ENCODE measurements around the gene LIMK2. TPM values are rescaled to one million over a fixed set of nuclear protein-coding genes. Genes with fewer than 3 reads are reported as not detected.
A peak's percentile ranks its signal among the peaks of the same experiment; 100 is the strongest.
"Not testable (repeated sequence)": the region's sequence is repeated elsewhere in the genome, so short reads cannot be mapped to it uniquely, and the experiment has no call there.

LIMK2 gene
- total RNA-seq, result 100 to 1,000 TPM in 2 of 3 donors, 1 to 10 TPM in 1; 6.9 to 146 (median 135) TPM

GRCh38 chr22:31211862-31212730, at the start of gene LIMK2:
LIMK2 (plus strand) TSS chr22:31212298; CDS start chr22:31212409, 111 bp downstream.
- Histone ChIP-seq H3K36me3 (no peaks in the 10 kb centered on the region), H3K4me3 (peak within 1 kb of the TSS; percentile 73 to 78 (median 73)), H3K9me3 (no peaks in the 10 kb centered on the region), H3K27me3 (no peaks in the 10 kb centered on the region), H3K27ac (peak within 1 kb of the TSS; percentile 79 to 82), H3K4me1 (peaks cover 8 to 9% of the 10 kb centered on the region in 2 donors)
- TF ChIP-seq CTCF (IDR thresholded peaks at IDR 0.05) (peak; percentile 26 to 67 (median 63)), POLR2AphosphoS5 (IDR thresholded peaks at IDR 0.05) (peak; percentile 54 to 80 (median 63)), POLR2A (IDR thresholded peaks at IDR 0.05) (peak; percentile 36)
- intact Hi-C loops (cut with DNase I; ENCODE audit: low total_unique reads), result loop anchor here (10.0 kb wide), 1 partner anchor 63 kb away; no protein-coding TSS in a partner anchor
- peak; percentile 90 to 91 for DNase-seq (ENCODE audit: low spot score in 2 of 2)

GRCh38 chr22:31170971-31171370, 41.1 kb upstream of the LIMK2 start:
- Histone ChIP-seq H3K9me3 (no peaks in the 10 kb centered on the region), H3K27me3 (no peaks in the 10 kb centered on the region), H3K4me3 (no peak overlapping the region), H3K4me1 (no peaks in the 10 kb centered on the region), H3K36me3 (no peaks in the 10 kb centered on the region), H3K27ac (no peak overlapping the region)
- intact Hi-C loops (cut with DNase I; ENCODE audit: low total_unique reads), result no loop called here
- TF ChIP-seq CTCF (IDR thresholded peaks at IDR 0.05) (no peak), POLR2A (IDR thresholded peaks at IDR 0.05) (no peak), POLR2AphosphoS5 (IDR thresholded peaks at IDR 0.05) (no peak)
- DNase-seq (ENCODE audit: low spot score in 2 of 2), result no peak

- intact Hi-C loops (cut with DNase I; ENCODE audit: low total_unique reads); H3K4me1 ChIP-seq: not testable (repeated sequence)
These were observed 40.4 kb upstream of the LIMK2 start for GRCh38 chr22:31171734-31172133.

GRCh38 chr22:31173386-31174145, 38.5 kb upstream of the LIMK2 start:
- H3K36me3 ChIP-seq, result no peaks in the 10 kb centered on the region
- no peaks in the 10 kb centered on the region for H3K27me3 ChIP-seq
- intact Hi-C loops (cut with DNase I; ENCODE audit: low total_unique reads), result no loop called here
- no peaks in the 10 kb centered on the region for H3K9me3 ChIP-seq
- no peak for DNase-seq (ENCODE audit: low spot score in 2 of 2)
- H3K4me1 ChIP-seq, result no peaks in the 10 kb centered on the region
- no peak overlapping the region for H3K4me3 ChIP-seq
- TF ChIP-seq POLR2AphosphoS5 (IDR thresholded peaks at IDR 0.05) (no peak), POLR2A (IDR thresholded peaks at IDR 0.05) (no peak), CTCF (IDR thresholded peaks at IDR 0.05) (no peak)
- peak overlapping the region in 1 of 2 donors; percentile 20 for H3K27ac ChIP-seq

More at GRCh38 chr22:31171734-31172133, 40.4 kb upstream of the LIMK2 start:
- not testable (repeated sequence) for H3K27me3 ChIP-seq; DNase-seq (ENCODE audit: low spot score in 2 of 2); H3K36me3 ChIP-seq; H3K27ac ChIP-seq; H3K4me3 ChIP-seq; H3K9me3 ChIP-seq

DNA sequence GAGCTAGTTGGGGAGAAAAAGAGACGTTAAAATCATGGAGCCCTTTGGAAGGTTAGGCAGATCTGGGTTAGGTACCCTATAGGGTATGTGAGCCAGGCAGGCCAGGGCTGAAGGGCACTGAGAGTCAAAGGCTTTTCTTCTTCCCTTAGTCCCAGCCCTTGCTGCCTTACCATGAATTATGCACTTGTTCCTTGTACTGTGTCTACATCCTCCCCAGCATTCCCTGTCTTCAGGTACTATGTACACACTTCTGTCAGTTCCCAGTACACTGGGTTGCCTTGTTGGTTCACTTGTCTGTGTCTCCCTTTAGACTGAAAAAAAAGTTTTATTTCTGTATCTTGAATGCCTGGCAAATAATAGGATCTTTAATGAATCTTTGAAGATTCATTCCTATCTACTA, 35.2 kb upstream of the LIMK2 start:
- H3K27me3 ChIP-seq, result no peaks in the 10 kb centered on the region
- H3K36me3 ChIP-seq, result no peaks in the 10 kb centered on the region
- H3K4me3 ChIP-seq, result no peak overlapping the region
- peak overlapping the region in 1 of 2 donors; percentile 33 for H3K27ac ChIP-seq
- intact Hi-C loops (cut with DNase I; ENCODE audit: low total_unique reads), result loop anchor here (2.0 kb wide), 1 partner anchor 50 kb away; no protein-coding TSS in a partner anchor
- DNase-seq (ENCODE audit: low spot score in 2 of 2), result no peak
- TF ChIP-seq POLR2AphosphoS5 (IDR thresholded peaks at IDR 0.05) (no peak), CTCF (IDR thresholded peaks at IDR 0.05) (no peak), POLR2A (IDR thresholded peaks at IDR 0.05) (no peak)
- H3K4me1 ChIP-seq, result peaks cover 0 to 5% of the 10 kb centered on the region in 2 donors
- no peaks in the 10 kb centered on the region for H3K9me3 ChIP-seq

Measured in breast epithelium (tissue), 4 donors.